M059J (cell line): Measurements from ENCODE around the gene LRRC45. TPM values are rescaled to one million over a fixed set of nuclear protein-coding genes. Genes with fewer than 3 reads are reported as not detected.

Experiments
- DNase-seq: peaks from one replicate; pipeline ENCODE4 v3.0.0-alpha.2; 2012; ENCODE audit warnings: low read depth
- total RNA-seq: library from RNA; depleted of rRNA; stranded (reverse); fragments of >200 nt; shearing (Covaris generic); gene quantifications from 2 replicates; pipeline ENCODE4 v1.2.3, GENCODE V29; 2014

LRRC45 gene
- total RNA-seq, 1 experiment from 2014 or later: 20.8 TPM

- DNase-seq: no peak
These were observed 27.9 kb downstream of the LRRC45 start for GRCh38 chr17:82050761-82051641.

GRCh38 chr17:82051776-82052637 lies 28.9 kb downstream of the LRRC45 start, which contains the start of the genes GPS1 and RFNG:
Gene GPS1 (plus strand): TSS chr17:82051898. CDS start chr17:82051932, 34 bp downstream.
Gene RFNG (minus strand): TSS chr17:82051811. CDS start chr17:82051766, 45 bp downstream.
- DNase-seq: peak; percentile 53

- no peak for DNase-seq
These were observed 29.5 kb downstream of the LRRC45 start for GRCh38 chr17:82052638-82053059.

GRCh38 chr17:82053130-82053529 lies 30.0 kb downstream of the LRRC45 start:
- DNase-seq: no peak

- no peak for DNase-seq
These were observed 30.6 kb downstream of the LRRC45 start for GRCh38 chr17:82053556-82054263.

GRCh38 chr17:82054351-82055022 lies 31.4 kb downstream of the LRRC45 start:
- no peak for DNase-seq

- no peak for DNase-seq
These were observed 32.2 kb downstream of the LRRC45 start for GRCh38 chr17:82055023-82055964.

- no peak for DNase-seq
These were observed 33.0 kb downstream of the LRRC45 start for GRCh38 chr17:82055965-82056728.

- DNase-seq: no peak
These were observed 33.9 kb downstream of the LRRC45 start for GRCh38 chr17:82056729-82057621.

- DNase-seq: no peak
These were observed 35.2 kb downstream of the LRRC45 start for GRCh38 chr17:82058230-82058854.

- DNase-seq: no peak
These were observed 35.7 kb downstream of the LRRC45 start for GRCh38 chr17:82058855-82059249.

GRCh38 chr17:82059272-82060000 lies 36.3 kb downstream of the LRRC45 start:
- no peak for DNase-seq

- no peak for DNase-seq
These were observed 36.9 kb downstream of the LRRC45 start for GRCh38 chr17:82060001-82060380.

- DNase-seq: no peak
These were observed 37.5 kb downstream of the LRRC45 start for GRCh38 chr17:82060614-82061013.

- DNase-seq: no peak
These were observed 38.2 kb downstream of the LRRC45 start for GRCh38 chr17:82061047-82061925.
